ENCODE measurements around the gene OAF.
A peak's percentile ranks its signal among the peaks of the same experiment; 100 is the strongest.
"Not testable (repeated sequence)": the region's sequence is repeated elsewhere in the genome, so short reads cannot be mapped to it uniquely, and the experiment has no call there.

The OAF gene

DNA sequence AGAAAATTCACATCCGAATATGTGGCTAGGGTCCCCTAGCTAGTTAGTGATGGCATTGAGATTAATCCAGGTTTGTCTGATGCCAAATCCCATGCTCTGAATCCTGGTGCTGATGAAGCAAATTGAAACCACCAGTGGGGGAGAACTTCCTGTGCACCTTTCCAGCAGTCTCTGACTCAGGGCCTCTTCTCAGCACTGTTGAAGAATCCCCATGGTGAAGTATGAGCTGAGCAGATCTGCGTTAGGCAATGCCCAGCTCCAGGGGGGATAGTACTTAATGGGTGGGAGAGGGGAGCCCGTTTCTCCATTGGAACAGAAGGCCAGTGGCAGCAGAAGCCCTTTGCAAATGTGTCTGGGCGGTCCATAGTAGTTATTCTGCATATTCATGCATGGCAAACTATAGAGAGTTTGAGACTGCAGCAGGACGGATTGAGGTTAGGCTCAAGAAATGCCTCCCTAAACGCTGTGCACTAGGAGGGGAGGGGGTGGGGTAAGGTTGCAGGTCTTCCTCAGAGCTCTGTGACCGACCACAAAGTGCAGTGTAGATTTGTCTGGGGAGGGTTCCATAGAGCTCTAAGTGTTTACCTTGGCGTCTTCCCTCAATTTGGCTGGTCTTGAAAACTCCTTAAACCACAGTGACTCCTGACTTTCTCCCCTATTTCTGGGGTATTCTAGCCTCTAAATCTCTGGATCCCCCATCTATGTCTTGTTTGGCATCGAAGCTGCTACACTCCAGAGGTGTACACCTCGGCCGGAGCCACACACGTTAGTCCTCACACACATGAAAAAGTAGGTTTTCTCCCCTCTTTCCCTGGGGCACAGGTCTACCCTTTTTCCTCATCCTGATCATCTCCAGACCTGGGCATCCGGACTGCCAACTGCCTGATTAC, 33.9 kb downstream of the OAF start:
- no peaks in the 10 kb centered on the region; the same call in 1 of the 2 replicates for H3K27me3 ChIP-seq (ENCODE audit: control insufficient read depth, insufficient read depth, low read length)
- no peak for DNase-seq (ENCODE audit: low read depth, low spot score)

DNA sequence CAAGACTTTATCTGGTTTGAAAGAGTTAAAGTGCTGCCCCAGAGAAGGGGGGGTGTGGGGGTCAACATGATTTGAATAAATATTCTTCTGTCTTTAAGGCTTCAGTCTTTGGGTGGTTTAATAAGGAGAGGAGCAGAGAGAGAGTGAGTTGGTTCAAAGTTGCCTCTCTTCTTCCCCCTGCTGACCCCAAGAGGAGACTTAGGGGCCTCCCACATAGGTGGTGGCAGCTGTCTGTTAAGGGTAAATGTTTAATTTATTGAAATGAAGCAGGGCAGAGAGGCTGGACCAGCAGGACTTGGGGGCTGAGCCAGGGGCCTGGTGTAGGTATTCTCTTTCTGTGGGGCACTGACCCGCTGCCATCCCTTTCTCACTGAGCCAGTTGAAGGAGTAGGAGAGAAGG, 34.6 kb downstream of the OAF start:
- DNase-seq (ENCODE audit: low read depth, low spot score) = no peak
- H3K4me3 ChIP-seq (ENCODE audit: low read length) = no peak overlapping the region
- H3K4me1 ChIP-seq (ENCODE audit: control insufficient read depth, insufficient read depth, low read length) = peaks cover 6% of the 10 kb centered on the region
- H3K9me3 ChIP-seq (ENCODE audit: control insufficient read depth, insufficient read depth, low read length) = no peaks in the 10 kb centered on the region
- no CpG with 5 or more reads among the region's 1 CpG for WGBS (ENCODE audit: insufficient coverage, insufficient read length)
- H3K27me3 ChIP-seq (ENCODE audit: control insufficient read depth, insufficient read depth, low read length) = no peaks in the 10 kb centered on the region; the same call in 1 of the 2 replicates
- H3K27ac ChIP-seq (ENCODE audit: low read length) = no peak overlapping the region
- H3K36me3 ChIP-seq (ENCODE audit: control insufficient read depth, insufficient read depth, low read length) = no peaks in the 10 kb centered on the region

More for the DNA sequence above, 33.9 kb downstream of the OAF start:
- WGBS (ENCODE audit: insufficient coverage, insufficient read length) = no CpG with 5 or more reads among the region's 13 CpGs
- Histone ChIP-seq H3K27ac (ENCODE audit: low read length) (no peak overlapping the region), H3K4me1 (ENCODE audit: control insufficient read depth, insufficient read depth, low read length) (peaks cover 6% of the 10 kb centered on the region), H3K36me3 (ENCODE audit: control insufficient read depth, insufficient read depth, low read length) (no peaks in the 10 kb centered on the region), H3K4me3 (ENCODE audit: low read length) (no peak overlapping the region), H3K9me3 (ENCODE audit: control insufficient read depth, insufficient read depth, low read length) (no peaks in the 10 kb centered on the region)

DNA sequence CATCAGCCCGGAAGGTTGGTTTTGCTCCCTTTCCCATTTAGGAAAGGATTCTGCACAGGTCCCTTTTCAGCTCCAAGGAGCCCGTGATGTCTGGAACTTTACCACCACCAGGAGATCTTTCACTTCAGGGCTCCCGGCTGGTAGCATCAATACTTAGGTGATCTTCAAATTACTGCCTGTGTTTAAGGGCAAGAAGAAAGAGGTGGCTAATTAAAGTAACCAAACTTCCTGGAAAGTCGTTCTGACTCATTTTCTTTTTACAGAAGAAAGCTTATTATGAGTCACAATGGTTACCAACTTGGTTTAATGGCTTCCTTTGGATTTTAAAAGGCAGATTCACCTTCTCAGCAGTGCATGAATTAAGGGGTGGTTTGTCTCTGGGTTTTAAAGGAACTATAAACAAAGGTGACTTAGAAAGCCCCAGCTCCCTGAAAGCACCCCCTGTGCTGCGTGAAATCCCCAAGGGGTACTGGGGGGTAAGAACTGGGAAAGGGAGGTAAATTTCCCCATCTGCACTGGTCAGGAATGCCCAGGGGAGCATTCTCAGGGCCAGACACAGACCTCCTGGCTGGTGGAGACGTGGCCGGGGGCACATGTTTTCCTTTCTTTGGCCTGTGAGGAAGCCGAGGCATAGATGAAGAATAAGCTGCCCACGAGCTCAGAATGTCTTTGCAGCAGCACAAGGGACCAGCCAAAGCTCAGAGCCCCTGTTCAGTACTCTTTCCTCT, 37.9 kb downstream of the OAF start:
- Histone ChIP-seq H3K27ac (ENCODE audit: low read length) (no peak overlapping the region), H3K27me3 (ENCODE audit: control insufficient read depth, insufficient read depth, low read length) (no peaks in the 10 kb centered on the region), H3K36me3 (ENCODE audit: control insufficient read depth, insufficient read depth, low read length) (no peaks in the 10 kb centered on the region), H3K4me3 (ENCODE audit: low read length) (no peak overlapping the region), H3K9me3 (ENCODE audit: control insufficient read depth, insufficient read depth, low read length) (no peaks in the 10 kb centered on the region), H3K4me1 (ENCODE audit: control insufficient read depth, insufficient read depth, low read length) (peaks cover 6% of the 10 kb centered on the region)
- no peak for DNase-seq (ENCODE audit: low read depth, low spot score)
- WGBS (ENCODE audit: insufficient coverage, insufficient read length) = no CpG with 5 or more reads among the region's 9 CpGs

DNA sequence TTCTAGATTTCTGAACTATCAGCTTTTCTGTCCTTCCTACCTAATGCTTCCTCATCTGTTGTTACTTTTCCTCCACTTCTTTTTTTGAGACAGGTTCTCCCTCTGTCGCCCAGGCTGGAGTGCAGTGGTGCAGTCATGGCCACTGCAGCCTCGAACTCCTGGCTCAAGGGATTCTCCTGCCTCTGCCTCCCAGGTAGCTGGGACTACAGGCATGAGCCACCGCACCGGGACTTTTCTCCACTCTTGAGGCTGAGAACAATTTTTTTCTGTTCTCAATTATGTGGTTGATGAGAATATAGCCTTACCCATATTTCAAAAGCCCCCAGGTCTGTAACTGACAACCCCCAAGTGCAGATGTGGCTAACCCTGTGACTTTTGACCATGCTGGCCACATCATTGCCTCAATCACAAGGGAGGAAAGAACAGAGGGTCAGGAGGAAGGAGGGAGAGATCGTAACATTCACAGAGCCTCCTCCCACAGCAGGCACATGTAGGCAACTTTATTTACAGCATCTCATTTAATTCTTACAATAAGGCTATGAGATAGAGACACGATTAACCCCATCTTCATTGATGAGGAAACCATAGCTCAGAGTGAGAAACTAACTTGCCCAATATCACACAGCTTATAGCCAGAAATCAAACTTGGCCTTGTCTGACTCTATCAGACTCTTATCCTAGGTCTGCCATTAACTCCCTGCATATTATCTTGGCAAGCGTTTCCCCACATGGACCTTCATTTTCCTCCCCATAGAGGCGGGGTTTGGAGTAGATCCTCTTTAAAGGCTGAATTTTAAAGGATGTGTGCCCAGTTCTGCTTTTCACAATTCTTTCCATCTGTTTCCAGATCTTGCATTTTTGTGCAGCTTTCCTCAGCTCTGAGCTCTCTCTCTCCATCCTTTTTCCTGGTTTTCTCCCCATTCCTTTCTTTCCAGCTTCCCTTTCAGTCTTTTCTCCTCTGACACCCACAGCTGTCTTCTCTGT, 38.7 kb downstream of the OAF start:
- Histone ChIP-seq H3K4me1 (ENCODE audit: control insufficient read depth, insufficient read depth, low read length) (peaks cover 6% of the 10 kb centered on the region), H3K36me3 (ENCODE audit: control insufficient read depth, insufficient read depth, low read length) (no peaks in the 10 kb centered on the region), H3K4me3 (ENCODE audit: low read length) (no peak overlapping the region), H3K27me3 (ENCODE audit: control insufficient read depth, insufficient read depth, low read length) (no peaks in the 10 kb centered on the region), H3K27ac (ENCODE audit: low read length) (no peak overlapping the region), H3K9me3 (ENCODE audit: control insufficient read depth, insufficient read depth, low read length) (no peaks in the 10 kb centered on the region)
- WGBS (ENCODE audit: insufficient coverage, insufficient read length) = no CpG with 5 or more reads among the region's 8 CpGs
- DNase-seq (ENCODE audit: low read depth, low spot score) = no peak

DNA sequence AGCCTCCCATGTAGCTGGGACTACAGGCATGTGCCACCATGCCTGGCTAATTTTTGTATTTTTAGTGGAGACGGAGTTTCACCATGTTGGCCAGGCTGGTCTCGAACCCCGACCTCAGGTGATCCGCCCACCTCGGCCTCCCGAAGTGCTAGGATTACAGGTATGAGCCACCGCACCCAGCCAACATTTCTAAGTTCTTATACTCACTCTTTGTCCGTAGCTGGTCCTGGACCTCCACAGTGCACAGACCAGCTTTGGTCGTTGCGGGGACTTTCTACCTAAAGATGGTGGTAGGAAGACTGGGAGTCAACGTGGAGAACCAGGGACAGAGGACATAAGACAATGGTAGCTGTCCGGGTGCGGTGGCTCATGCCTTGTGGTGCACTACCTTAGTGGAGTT, 42.5 kb downstream of the OAF start:
- not testable (repeated sequence) for H3K27ac ChIP-seq (ENCODE audit: low read length); H3K36me3 ChIP-seq (ENCODE audit: control insufficient read depth, insufficient read depth, low read length); DNase-seq (ENCODE audit: low read depth, low spot score); H3K27me3 ChIP-seq (ENCODE audit: control insufficient read depth, insufficient read depth, low read length); H3K9me3 ChIP-seq (ENCODE audit: control insufficient read depth, insufficient read depth, low read length); H3K4me3 ChIP-seq (ENCODE audit: low read length)
- no CpG with 5 or more reads among the region's 13 CpGs for WGBS (ENCODE audit: insufficient coverage, insufficient read length)
- H3K4me1 ChIP-seq (ENCODE audit: control insufficient read depth, insufficient read depth, low read length) = peaks cover 11% of the 10 kb centered on the region

DNA sequence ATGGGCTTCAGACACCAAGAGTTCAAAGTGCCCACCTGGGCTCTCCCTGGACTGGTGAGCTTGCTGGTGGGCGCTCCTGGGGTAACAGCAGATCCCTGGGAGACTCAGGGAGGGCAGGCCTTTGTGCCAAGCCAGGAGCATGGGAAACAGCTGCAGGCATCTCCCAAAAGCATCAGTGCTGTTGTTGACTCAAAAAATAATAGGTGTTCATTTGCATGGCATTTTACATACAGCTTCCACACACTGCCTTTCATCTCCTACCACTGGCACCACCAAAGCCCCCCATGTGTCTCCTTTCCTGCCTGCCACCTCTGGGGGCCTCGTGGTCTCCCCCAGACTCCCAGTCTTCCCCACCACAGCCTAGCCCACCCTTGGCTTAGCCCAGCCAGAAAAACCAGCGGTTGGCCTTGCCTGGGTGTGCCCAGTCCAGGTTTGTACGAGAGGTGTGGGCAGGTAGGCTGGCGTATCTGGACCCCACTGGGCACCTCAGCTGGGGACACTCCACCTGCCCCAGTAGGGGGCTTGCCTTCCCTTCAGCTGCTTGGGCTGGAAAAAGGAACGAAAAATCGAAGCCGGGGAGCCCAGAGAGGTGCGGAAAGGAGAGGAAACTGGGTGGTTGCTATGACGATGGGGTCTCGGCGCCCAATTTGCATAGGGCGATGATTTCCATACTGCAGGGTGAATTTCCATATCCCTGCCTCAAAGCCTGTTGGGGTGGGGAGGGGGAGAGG, 44.1 kb downstream of the OAF start:
- peak overlapping the region; percentile 1; the same call in 1 of the 2 replicates for H3K4me3 ChIP-seq (ENCODE audit: low read length)
- DNase-seq (ENCODE audit: low read depth, low spot score) = peak; percentile 72

DNA sequence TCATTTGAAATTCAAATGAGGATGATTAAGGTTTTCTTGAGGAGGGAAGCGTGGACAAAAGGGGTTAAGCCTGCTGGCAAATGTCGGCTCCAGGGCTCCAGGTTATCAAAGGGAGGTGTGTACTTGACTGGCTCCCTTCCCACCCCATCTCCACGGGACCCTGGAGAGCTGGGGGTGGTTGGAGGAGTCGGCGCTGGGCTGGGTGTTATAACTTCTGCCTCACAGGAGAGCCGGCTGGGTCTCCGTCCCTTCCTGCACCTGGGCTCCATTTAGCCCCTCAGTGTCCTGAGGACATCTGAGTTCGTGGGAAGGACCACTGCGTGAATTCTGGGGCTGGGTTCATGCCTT, 44.7 kb downstream of the OAF start:
- Histone ChIP-seq H3K27me3 (ENCODE audit: control insufficient read depth, insufficient read depth, low read length) (no peaks in the 10 kb centered on the region), H3K4me1 (ENCODE audit: control insufficient read depth, insufficient read depth, low read length) (peaks cover 12% of the 10 kb centered on the region), H3K27ac (ENCODE audit: low read length) (no peak overlapping the region), H3K9me3 (ENCODE audit: control insufficient read depth, insufficient read depth, low read length) (no peaks in the 10 kb centered on the region), H3K4me3 (ENCODE audit: low read length) (no peak overlapping the region; the same call in 1 of the 2 replicates), H3K36me3 (ENCODE audit: control insufficient read depth, insufficient read depth, low read length) (no peaks in the 10 kb centered on the region)
- WGBS (ENCODE audit: insufficient coverage, insufficient read length) = no CpG with 5 or more reads among the region's 9 CpGs
- DNase-seq (ENCODE audit: low read depth, low spot score) = no peak

More for the DNA sequence above, 44.1 kb downstream of the OAF start:
- H3K9me3 ChIP-seq (ENCODE audit: control insufficient read depth, insufficient read depth, low read length) = no peaks in the 10 kb centered on the region
- H3K36me3 ChIP-seq (ENCODE audit: control insufficient read depth, insufficient read depth, low read length) = no peaks in the 10 kb centered on the region
- no CpG with 5 or more reads among the region's 13 CpGs for WGBS (ENCODE audit: insufficient coverage, insufficient read length)
- peaks cover 9% of the 10 kb centered on the region for H3K4me1 ChIP-seq (ENCODE audit: control insufficient read depth, insufficient read depth, low read length)
- H3K27ac ChIP-seq (ENCODE audit: low read length) = no peak overlapping the region
- H3K27me3 ChIP-seq (ENCODE audit: control insufficient read depth, insufficient read depth, low read length) = no peaks in the 10 kb centered on the region

DNA sequence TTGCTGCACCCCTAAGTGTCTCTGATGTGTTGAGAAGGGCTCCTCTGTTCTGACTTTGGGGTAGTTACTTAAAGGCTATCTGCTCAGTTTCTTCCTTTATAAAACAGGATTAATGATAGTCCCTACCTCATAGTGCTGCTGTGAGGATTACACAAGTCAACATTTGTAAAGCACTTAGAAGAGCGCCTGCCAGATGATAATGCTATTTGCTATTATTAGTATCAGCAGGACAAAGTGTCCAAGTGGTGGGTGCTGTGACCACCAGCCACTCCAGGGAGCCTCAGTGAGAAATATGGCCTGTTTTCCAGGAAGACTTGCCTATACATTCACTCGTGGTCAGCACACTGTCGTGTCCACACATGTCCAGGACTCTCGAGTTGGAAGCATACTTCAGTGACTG, 45.3 kb downstream of the OAF start:
- Histone ChIP-seq H3K27me3 (ENCODE audit: control insufficient read depth, insufficient read depth, low read length) (no peaks in the 10 kb centered on the region), H3K9me3 (ENCODE audit: control insufficient read depth, insufficient read depth, low read length) (no peaks in the 10 kb centered on the region), H3K27ac (ENCODE audit: low read length) (no peak overlapping the region), H3K36me3 (ENCODE audit: control insufficient read depth, insufficient read depth, low read length) (no peaks in the 10 kb centered on the region), H3K4me1 (ENCODE audit: control insufficient read depth, insufficient read depth, low read length) (peaks cover 12% of the 10 kb centered on the region), H3K4me3 (ENCODE audit: low read length) (no peak overlapping the region)
- DNase-seq (ENCODE audit: low read depth, low spot score) = no peak
- no CpG with 5 or more reads among the region's 4 CpGs for WGBS (ENCODE audit: insufficient coverage, insufficient read length)

DNA sequence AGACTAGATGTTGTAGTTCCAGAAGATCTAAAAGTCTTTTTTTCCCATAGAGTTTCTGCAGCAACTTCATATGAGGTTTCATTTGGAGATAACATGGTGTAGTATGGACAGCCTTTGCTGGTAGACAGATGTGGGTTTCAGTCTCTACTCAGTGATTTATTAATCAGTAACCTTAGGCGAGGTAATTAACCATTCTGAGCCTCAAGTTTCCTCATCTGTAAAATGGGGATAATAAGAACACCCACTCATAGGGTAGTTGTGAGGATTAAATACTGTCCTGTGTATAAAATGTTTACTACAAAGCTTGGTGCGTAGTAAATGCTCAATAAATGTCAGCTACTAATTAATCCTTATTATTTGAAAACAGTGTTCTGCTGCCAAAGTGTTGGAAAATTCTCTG, 45.9 kb downstream of the OAF start:
- no CpG with 5 or more reads among the region's 2 CpGs for WGBS (ENCODE audit: insufficient coverage, insufficient read length)
- Histone ChIP-seq H3K27me3 (ENCODE audit: control insufficient read depth, insufficient read depth, low read length) (no peaks in the 10 kb centered on the region), H3K4me1 (ENCODE audit: control insufficient read depth, insufficient read depth, low read length) (peaks cover 12% of the 10 kb centered on the region), H3K4me3 (ENCODE audit: low read length) (no peak overlapping the region), H3K27ac (ENCODE audit: low read length) (no peak overlapping the region), H3K9me3 (ENCODE audit: control insufficient read depth, insufficient read depth, low read length) (no peaks in the 10 kb centered on the region), H3K36me3 (ENCODE audit: control insufficient read depth, insufficient read depth, low read length) (no peaks in the 10 kb centered on the region)
- no peak for DNase-seq (ENCODE audit: low read depth, low spot score)

All from iPS DF 6.9 (cell line).